Testis (tissue), 2 donors: ENCODE results near the gene SLU7.

Source experiments
- CTCF ChIP-seq, 3 experiments: fragments of 450-650 bp in 2 of 3; fragments of 200-600 bp in 1 of 3; sonication (generic) in 1 of 3; IDR thresholded peaks; one replicate each; pipeline ENCODE4 v1.5.1; 2016 to 2019; ENCODE audit warnings: antibody characterized with exemption in 3 of 3, mild to moderate bottlenecking in 2 of 3, moderate library complexity in 1 of 3
- POLR2A ChIP-seq: fragments of 450-650 bp; IDR thresholded peaks from one replicate; pipeline ENCODE4 v1.6.1; 2017; ENCODE audit warnings: antibody characterized with exemption, mild to moderate bottlenecking, moderate library complexity

GRCh38 chr5:160420331-160420610 is 1.4 kb upstream of the SLU7 start:
- TF ChIP-seq CTCF (IDR thresholded peaks at IDR 0.05) (no peak), POLR2A (no peak)
